Memory B cell (primary cell): ENCODE measurements around the gene LURAP1L.
A peak's percentile ranks its signal among the peaks of the same experiment; 100 is the strongest.

Experiments
- ATAC-seq: fragments of 150-1000 bp; cut with Tn5 transposase; 2 replicates; pipeline ENCODE4 v1.10.0; 2021; ENCODE audit warnings: low read depth, mild to moderate bottlenecking, moderate library complexity
- DNase-seq, 2 donors: peaks; one replicate each; pipeline ENCODE4 v3.0.0; 2022; ENCODE audit warnings: low spot score in 2 of 2
- H3K27ac Mint-ChIP-seq: one replicate; pipeline ENCODE4 v1.8.0; 2022; ENCODE audit warnings: mild to moderate bottlenecking, moderate library complexity, mixed read lengths
- H3K27me3 Mint-ChIP-seq: one replicate; pipeline ENCODE4 v1.8.0; 2022; ENCODE audit warnings: mixed read lengths
- H3K36me3 Mint-ChIP-seq: one replicate; pipeline ENCODE4 v1.8.0; 2022; ENCODE audit warnings: mild to moderate bottlenecking, mixed read lengths
- H3K4me1 Mint-ChIP-seq: one replicate; pipeline ENCODE4 v1.8.0; 2022; ENCODE audit warnings: mixed read lengths
- H3K4me3 Mint-ChIP-seq: one replicate; pipeline ENCODE4 v1.8.0; 2022; ENCODE audit warnings: mild to moderate bottlenecking, moderate library complexity, mixed read lengths
- H3K9me3 Mint-ChIP-seq: one replicate; pipeline ENCODE4 v1.8.0; 2022; ENCODE audit warnings: mixed read lengths

LURAP1L gene

DNA sequence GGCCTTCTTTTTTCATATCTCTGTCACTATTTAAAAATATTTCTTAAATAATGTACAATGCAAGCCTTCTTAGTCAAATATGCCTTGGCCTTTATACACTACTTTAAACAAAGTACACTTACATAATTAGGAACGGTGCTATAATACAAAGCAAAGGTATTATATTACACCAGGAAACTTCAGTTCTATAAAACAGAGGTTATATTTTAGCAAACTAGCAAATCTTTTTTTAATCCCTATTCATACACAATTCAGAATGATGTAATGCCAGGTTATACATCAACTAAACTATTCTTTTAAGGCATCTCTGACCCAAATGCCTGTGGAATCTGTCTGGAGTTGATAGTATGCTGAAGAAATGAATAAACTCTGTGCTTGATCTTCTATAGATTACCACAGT lies 10.7 kb upstream of the LURAP1L start:
- Mint-ChIP-seq H3K36me3 (no peaks in the 10 kb centered on the region), H3K27ac (no peak overlapping the region), H3K4me1 (no peaks in the 10 kb centered on the region), H3K9me3 (peaks cover 3% of the 10 kb centered on the region), H3K4me3 (no peak overlapping the region), H3K27me3 (no peaks in the 10 kb centered on the region)
- ATAC-seq (no peak), DNase-seq (no peak)

DNA sequence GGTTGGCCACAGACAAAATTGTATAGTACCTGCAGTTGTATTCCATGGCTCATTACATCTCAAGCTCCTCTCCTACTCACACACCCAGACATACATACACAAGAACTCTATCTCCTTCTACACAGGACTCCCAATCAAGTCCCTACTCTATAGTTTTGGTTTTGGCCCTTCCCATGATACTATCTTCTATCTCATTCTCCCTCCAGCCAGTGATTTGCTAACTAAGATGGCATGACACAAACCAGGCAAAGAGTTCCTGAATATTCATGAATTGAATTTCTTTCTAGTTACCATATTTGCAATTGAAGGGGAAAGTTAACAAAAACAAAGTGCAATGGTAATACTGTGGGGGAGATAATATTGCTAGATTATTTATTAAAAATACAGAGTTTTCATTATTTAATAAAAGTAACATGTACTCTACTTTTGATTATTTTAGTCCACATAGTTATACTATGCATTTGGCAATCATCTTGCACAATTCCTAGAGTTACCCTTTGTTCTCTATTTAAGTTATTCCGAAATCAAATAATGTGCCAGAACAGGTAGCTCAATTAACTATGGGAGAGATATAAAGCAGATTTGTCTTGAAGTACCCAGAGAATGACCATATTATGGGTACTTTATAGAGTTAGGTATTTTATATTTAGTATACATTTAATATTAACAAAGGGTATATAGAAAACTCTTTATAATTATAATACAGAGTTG lies 9.6 kb upstream of the LURAP1L start:
- H3K9me3 Mint-ChIP-seq: no peaks in the 10 kb centered on the region
- ATAC-seq: no peak
- no peaks in the 10 kb centered on the region for H3K27me3 Mint-ChIP-seq
- H3K4me3 Mint-ChIP-seq: no peak overlapping the region
- no peak for DNase-seq
- H3K27ac Mint-ChIP-seq: no peak overlapping the region
- no peaks in the 10 kb centered on the region for H3K4me1 Mint-ChIP-seq
- H3K36me3 Mint-ChIP-seq: no peaks in the 10 kb centered on the region

DNA sequence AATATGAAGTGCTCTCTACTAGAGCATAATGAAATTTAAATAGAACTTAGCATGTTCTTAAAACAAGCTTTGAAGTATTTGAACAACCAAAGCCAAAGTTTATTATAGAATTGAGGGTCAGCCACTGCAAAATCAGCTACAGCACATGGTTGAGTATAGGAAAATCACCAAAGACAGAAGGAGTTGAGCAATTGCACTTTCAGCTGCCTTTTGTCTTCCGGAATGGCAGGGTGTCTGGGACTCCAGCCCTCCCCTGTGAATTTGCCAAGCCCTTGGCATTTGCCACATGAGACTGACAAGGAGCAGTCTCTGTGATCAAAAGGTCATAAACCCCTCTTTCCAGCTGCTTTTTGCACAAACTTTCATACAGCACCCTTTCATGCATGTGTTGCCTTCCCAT lies 8.5 kb upstream of the LURAP1L start:
- no peaks in the 10 kb centered on the region for H3K27me3 Mint-ChIP-seq
- H3K27ac Mint-ChIP-seq: no peak overlapping the region
- no peak for ATAC-seq
- no peak for DNase-seq
- no peaks in the 10 kb centered on the region for H3K4me1 Mint-ChIP-seq
- no peaks in the 10 kb centered on the region for H3K9me3 Mint-ChIP-seq
- H3K4me3 Mint-ChIP-seq: no peak overlapping the region
- H3K36me3 Mint-ChIP-seq: no peaks in the 10 kb centered on the region

DNA sequence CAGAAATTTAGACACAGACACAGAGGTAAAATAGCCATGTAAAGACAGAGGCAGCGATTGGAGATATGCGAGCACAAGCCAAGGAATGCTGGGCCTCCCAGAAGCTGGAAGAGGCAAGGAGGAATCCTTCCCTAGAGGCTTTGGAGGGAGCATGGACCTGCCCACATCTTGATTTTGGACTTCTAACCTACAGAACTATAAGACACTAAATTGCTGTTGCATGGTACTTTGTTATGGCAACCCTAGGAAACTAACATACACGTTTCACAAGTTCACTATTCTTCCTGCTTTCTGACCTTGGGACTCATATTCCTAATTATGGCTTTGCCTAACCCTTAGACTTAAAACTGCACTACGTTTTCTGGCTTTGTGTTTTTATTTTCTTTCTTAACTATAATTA lies 4.6 kb upstream of the LURAP1L start:
- no peaks in the 10 kb centered on the region for H3K9me3 Mint-ChIP-seq
- H3K27ac Mint-ChIP-seq: no peak overlapping the region
- DNase-seq (no peak), ATAC-seq (no peak)
- H3K27me3 Mint-ChIP-seq: peaks cover 2% of the 10 kb centered on the region
- H3K4me1 Mint-ChIP-seq: peaks cover under 1% of the 10 kb centered on the region
- no peaks in the 10 kb centered on the region for H3K36me3 Mint-ChIP-seq
- H3K4me3 Mint-ChIP-seq: no peak overlapping the region

DNA sequence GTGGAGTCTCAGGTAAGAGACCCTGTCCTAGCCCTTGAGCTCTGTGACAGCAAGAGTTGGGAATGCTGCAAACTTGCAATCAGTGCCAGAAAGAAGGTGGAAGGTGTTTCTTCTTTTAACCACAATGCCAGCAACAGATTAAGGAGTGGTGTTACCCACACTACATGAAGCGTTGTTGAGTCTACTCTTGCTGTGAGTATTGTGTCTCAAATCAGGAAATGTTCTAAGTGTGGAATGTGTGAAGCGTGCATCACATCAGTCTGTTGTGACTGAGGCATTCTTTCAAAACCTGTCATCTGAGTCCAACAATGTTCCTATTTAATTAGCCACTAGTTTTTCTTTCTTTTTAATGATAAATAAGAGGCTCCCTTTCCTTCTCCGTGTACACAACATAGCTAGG lies 2.9 kb upstream of the LURAP1L start:
- ATAC-seq (no peak), DNase-seq (no peak)
- Mint-ChIP-seq H3K27me3 (peaks cover 8% of the 10 kb centered on the region), H3K27ac (no peak overlapping the region), H3K36me3 (no peaks in the 10 kb centered on the region), H3K9me3 (no peaks in the 10 kb centered on the region), H3K4me1 (peaks cover 7% of the 10 kb centered on the region), H3K4me3 (no peak overlapping the region)

DNA sequence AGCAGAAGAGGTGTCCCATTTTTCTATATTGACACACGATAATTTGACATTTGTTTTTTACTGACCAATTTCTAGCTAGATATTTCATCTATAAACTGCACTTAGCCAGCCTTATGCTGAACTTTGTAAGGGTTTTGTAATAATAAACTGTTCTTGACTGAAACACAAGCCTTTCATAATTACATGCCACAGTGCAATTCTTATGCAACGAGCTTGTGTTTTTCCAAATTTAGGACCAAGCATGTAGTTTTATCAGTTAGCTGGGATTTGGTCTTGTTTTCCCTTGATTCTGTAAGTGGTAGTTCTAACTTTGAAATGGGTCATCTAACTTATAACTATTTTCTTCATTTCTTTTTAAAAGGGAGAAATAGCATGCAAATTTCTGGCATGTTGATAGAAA lies 1.3 kb upstream of the LURAP1L start:
- Mint-ChIP-seq H3K27ac (no peak overlapping the region), H3K4me1 (peaks cover 7% of the 10 kb centered on the region), H3K9me3 (no peaks in the 10 kb centered on the region), H3K36me3 (no peaks in the 10 kb centered on the region), H3K4me3 (no peak overlapping the region), H3K27me3 (peaks cover 8% of the 10 kb centered on the region)
- ATAC-seq (no peak), DNase-seq (no peak)

DNA sequence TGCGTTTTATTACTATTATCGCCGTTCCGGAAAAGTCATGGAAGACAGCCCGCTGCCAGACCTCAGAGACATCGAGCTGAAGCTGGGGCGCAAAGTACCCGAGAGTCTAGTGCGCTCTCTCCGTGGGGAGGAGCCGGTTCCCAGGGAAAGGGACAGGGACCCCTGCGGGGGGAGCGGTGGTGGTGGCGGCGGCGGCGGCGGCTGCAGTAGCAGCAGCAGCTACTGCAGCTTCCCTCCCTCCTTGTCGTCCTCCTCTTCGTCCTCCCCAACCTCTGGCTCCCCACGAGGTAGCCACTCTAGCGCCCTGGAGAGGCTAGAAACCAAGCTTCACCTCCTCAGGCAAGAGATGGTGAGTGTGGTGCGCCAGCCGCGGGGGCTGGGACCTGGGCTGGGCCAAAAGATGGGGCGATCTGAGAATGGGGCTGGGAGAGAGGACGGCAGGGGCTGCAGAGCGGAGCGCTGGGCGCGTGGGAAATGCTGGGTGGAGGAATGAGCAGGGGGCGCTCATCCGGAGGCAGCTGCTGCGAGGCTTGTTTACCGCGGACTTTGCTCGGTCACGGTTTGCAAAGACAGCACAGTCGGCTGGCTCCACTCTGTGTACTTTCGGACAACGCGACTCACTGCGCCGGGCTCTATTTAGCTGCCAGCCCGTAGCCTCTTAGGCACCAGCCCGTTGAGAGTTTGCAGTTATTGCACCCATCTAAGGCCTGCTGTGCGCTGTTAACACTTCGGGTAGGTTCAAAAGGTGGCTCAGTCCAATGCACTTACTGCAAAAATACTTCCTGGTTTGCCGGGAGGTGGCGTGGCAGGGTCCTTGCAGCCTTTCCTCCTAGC lies 1.1 kb downstream of the LURAP1L start:
- Mint-ChIP-seq H3K27ac (no peak overlapping the region), H3K4me3 (peak overlapping the region; percentile 35)

DNA sequence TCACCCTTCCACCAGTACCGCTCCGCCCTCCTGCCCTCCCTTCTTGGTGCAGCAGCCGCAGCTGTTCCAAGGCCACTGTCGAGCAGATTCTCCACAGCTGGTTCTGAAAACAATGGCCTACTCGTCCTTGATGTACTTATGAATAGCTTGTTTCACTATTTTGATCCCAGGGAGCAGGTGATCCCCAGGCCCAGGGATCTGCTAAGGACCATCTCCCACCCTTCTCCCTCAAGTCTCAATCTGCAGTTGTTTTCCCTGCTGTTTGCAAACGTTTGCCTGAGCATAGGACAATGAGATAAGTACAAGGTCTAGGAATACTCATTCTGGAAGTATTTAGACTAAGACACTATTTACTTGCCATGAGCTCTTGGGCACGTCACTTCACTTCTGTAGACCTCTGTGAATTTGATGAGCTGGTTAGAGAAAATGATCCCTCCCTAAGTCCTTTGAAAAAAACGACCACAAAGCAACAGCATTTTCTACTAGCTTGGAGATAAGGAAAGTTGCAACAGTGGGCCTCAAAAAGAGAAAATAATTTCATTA lies 1.8 kb downstream of the LURAP1L start:
- peaks cover 7% of the 10 kb centered on the region for H3K4me1 Mint-ChIP-seq
- DNase-seq: no peak

More for the DNA sequence above, 1.1 kb downstream of the LURAP1L start:
- no peak for DNase-seq
- ATAC-seq: no peak
- Mint-ChIP-seq H3K36me3 (no peaks in the 10 kb centered on the region), H3K4me1 (peaks cover 7% of the 10 kb centered on the region), H3K9me3 (no peaks in the 10 kb centered on the region), H3K27me3 (peaks cover 8% of the 10 kb centered on the region)

DNA sequence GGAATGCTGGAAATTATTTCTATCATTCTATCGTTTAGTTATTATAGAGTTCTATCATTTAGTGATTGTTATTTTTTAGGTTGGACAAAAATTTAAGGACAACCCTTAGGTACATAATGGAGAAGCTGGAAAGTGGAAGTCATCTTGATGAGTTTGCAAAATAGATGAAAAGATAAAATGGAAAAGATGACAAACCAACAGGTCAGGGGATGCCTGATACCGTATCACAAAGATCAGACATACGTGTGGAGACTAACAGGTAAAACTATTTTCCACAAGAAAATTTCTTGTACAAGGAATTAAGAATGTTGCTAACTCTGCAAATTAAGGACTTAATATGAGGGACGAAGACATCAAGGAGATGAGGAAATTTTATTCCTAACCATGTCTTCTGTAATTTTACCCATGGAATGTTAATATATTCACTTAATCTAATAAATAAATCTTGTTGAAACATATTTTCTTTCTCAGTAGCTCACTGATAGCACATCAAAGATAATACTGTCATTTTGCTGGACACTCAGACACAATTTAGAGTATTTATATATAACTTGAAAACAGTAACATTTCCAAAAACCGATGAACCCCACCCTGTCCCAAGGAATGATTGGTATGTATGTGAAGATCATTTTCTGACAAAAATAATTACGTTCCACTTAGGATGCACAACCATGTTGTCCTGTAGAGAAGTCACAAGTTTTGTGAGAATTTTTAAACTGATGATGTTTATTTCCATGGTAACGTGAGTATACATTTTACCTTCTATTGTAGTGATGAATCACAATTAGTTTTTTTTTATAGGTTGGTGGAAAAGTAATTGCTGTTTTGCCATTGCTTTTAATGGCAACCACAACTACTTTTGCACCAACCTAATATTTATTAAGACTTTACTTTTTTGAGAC lies 2.6 kb downstream of the LURAP1L start:
- no peak for ATAC-seq
- H3K4me1 Mint-ChIP-seq: peaks cover 7% of the 10 kb centered on the region
- no peak for DNase-seq
- no peaks in the 10 kb centered on the region for H3K36me3 Mint-ChIP-seq
- no peak overlapping the region for H3K27ac Mint-ChIP-seq
- H3K27me3 Mint-ChIP-seq: peaks cover 8% of the 10 kb centered on the region
- H3K9me3 Mint-ChIP-seq: peaks cover 4% of the 10 kb centered on the region
- H3K4me3 Mint-ChIP-seq: no peak overlapping the region

More for the DNA sequence above, 1.8 kb downstream of the LURAP1L start:
- ATAC-seq: no peak
- no peak overlapping the region for H3K4me3 Mint-ChIP-seq
- peaks cover 4% of the 10 kb centered on the region for H3K9me3 Mint-ChIP-seq
- peaks cover 8% of the 10 kb centered on the region for H3K27me3 Mint-ChIP-seq
- no peaks in the 10 kb centered on the region for H3K36me3 Mint-ChIP-seq
- no peak overlapping the region for H3K27ac Mint-ChIP-seq

DNA sequence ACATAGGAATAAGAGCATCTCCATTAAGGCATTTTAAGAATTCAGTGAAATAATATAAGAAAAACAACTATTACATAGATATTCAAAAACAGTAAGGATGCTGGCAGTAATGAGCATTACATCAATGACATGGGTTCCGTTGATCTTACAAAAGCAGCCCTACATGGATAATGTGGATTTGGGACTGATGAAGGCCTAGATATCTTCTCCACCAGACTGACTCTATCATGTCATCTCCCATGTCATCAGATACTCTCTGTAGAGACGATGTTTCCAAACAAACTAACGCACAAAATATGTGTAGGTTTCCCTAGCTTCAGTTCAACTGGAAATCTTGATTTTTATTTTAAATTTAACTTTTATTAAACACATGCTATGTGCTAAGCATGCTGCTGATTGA lies 3.6 kb downstream of the LURAP1L start:
- ATAC-seq: no peak
- DNase-seq: no peak
- Mint-ChIP-seq H3K36me3 (no peaks in the 10 kb centered on the region), H3K4me1 (peaks cover 7% of the 10 kb centered on the region), H3K4me3 (no peak overlapping the region), H3K9me3 (peaks cover 4% of the 10 kb centered on the region), H3K27ac (no peak overlapping the region), H3K27me3 (peaks cover 8% of the 10 kb centered on the region)

DNA sequence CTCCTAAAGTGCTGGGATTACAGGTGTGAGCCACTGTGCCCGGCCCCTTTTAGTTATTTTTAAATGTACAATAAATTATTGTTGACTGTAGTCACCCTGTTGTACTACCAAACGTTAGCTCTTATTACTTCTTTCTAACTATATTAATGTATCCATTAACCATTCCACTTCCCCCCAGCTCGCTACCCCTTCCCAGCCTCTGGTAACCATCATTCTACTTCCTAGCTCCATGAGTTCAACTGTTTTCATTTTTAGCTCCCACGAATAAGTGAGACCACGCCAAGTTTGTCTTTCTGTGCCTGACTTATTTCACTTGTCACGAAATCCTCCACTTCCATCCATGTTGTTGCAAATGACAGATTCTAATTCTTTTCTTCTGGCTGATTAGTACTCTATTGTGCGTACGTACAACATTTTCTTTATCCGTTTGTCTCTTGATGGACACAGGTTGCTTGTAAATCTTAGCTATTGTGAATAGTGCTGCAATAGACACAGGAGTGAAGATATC lies 6.5 kb downstream of the LURAP1L start:
- H3K4me1 Mint-ChIP-seq: peaks cover 4% of the 10 kb centered on the region
- no peaks in the 10 kb centered on the region for H3K36me3 Mint-ChIP-seq
- ATAC-seq: no peak
- H3K9me3 Mint-ChIP-seq: peaks cover 8% of the 10 kb centered on the region
- no peak overlapping the region for H3K4me3 Mint-ChIP-seq
- no peak for DNase-seq
- H3K27me3 Mint-ChIP-seq: peaks cover 5% of the 10 kb centered on the region
- H3K27ac Mint-ChIP-seq: no peak overlapping the region

DNA sequence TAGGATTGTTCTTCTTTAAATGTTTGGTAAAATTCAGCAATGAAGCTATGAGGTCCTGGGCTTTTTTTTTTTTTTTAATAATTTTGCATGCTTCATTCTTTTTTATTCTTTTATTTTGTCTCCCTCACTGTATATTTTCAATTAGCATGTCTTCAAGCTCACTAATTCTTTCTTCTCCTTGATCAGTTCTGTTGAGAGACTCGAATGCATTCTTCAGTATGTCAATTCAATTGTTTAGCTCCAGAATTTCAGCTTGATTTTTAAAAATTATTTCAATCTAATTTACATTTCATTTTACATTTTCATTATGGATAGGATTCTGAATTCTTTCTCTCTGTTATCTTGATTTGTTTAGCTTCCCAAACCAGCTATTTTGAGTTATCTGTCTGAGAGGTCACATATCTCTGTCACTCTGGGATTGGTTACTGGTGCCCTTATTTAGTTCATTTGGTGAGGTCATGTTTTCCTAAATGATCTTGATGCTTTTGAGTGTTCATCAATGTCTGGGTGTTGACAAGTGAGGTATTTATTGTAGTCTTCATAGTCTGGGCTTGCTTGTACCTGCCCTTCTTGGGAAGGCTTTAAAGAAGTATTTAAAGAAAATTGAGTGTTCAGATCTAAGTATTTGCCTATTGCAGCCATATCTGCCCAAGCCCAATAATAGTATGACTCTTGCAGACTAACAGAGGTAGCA lies 9.1 kb downstream of the LURAP1L start:
- no peaks in the 10 kb centered on the region for H3K4me1 Mint-ChIP-seq
- H3K36me3 Mint-ChIP-seq: no peaks in the 10 kb centered on the region
- H3K4me3 Mint-ChIP-seq: no peak overlapping the region
- no peak overlapping the region for H3K27ac Mint-ChIP-seq
- no peaks in the 10 kb centered on the region for H3K27me3 Mint-ChIP-seq
- peaks cover 10% of the 10 kb centered on the region for H3K9me3 Mint-ChIP-seq
- no peak for ATAC-seq
- DNase-seq: no peak
